ENCODE data around the gene CYP11A1.

CYP11A1 gene

GRCh38 chr15:74295800-74296199 lies 71.6 kb downstream of the CYP11A1 start:
- no peak overlapping the region for H3K9ac ChIP-seq (ENCODE audit: low read length)
- no peak overlapping the region for H2BK12ac ChIP-seq (ENCODE audit: low read length)
- no peak overlapping the region for H4K8ac ChIP-seq (ENCODE audit: low read depth, low read length)
- peaks cover 3% of the 10 kb centered on the region in 2 experiments for H3K4me1 ChIP-seq (ENCODE audit: control insufficient read depth in 1 of 2, insufficient read depth in 2 of 2, low read length in 2 of 2)
- H3K23ac ChIP-seq (ENCODE audit: low read length) = no peak overlapping the region
- no CpG with 5 or more reads among the region's 6 CpGs for WGBS (ENCODE audit: extremely low coverage, insufficient coverage, insufficient read length)
- no peak overlapping the region for H3K4me2 ChIP-seq (ENCODE audit: low read length)
- H3K79me2 ChIP-seq (ENCODE audit: control insufficient read depth, insufficient read depth, low read length, poor library complexity) = no peaks in the 10 kb centered on the region
- no peak overlapping the region for H3K18ac ChIP-seq (ENCODE audit: low read length)
- no peak overlapping the region for H2BK5ac ChIP-seq (ENCODE audit: low read depth, low read length, poor library complexity)
- peaks cover 5% of the 10 kb centered on the region for H3K9me3 ChIP-seq (ENCODE audit: insufficient read depth, low read depth, low read length)
- H4K12ac ChIP-seq (ENCODE audit: low read depth, low read length) = no peak overlapping the region
- H3K36me3 ChIP-seq (ENCODE audit: control insufficient read depth in 1 of 2, insufficient read depth in 2 of 2, low read length in 2 of 2) = no peaks in the 10 kb centered on the region
- no peak overlapping the region for H3K4ac ChIP-seq (ENCODE audit: low read depth, low read length)
- peak overlapping the region; percentile 12 for H3K4me3 ChIP-seq (ENCODE audit: low read depth, low read length)
- no peak overlapping the region for H3K27ac ChIP-seq (ENCODE audit: low read depth, low read length)
- H2AK5ac ChIP-seq (ENCODE audit: low read length) = no peak overlapping the region
- no peak overlapping the region for H2AFZ ChIP-seq (ENCODE audit: insufficient read depth, low read length, poor library complexity)
- no peak overlapping the region for H3K14ac ChIP-seq (ENCODE audit: low read length)
- peaks cover 2% of the 10 kb centered on the region for H3K27me3 ChIP-seq (ENCODE audit: insufficient read depth, low read length)
- no peaks in the 10 kb centered on the region for H3K79me1 ChIP-seq (ENCODE audit: low read length)
- H4K91ac ChIP-seq (ENCODE audit: low read depth, low read length) = no peak overlapping the region
- DNase-seq = no peak
- no peak overlapping the region for H2BK120ac ChIP-seq (ENCODE audit: insufficient read depth, low read length, poor library complexity)

GRCh38 chr15:74294010-74294409 lies 73.4 kb downstream of the CYP11A1 start:
- Histone ChIP-seq H3K79me2 (ENCODE audit: control insufficient read depth, insufficient read depth, low read length, poor library complexity) (no peaks in the 10 kb centered on the region), H2AK5ac (ENCODE audit: low read length) (no peak overlapping the region), H3K4me1 (ENCODE audit: control insufficient read depth in 1 of 2, insufficient read depth in 2 of 2, low read length in 2 of 2) (peaks cover 3% of the 10 kb centered on the region in 2 experiments), H3K9me3 (ENCODE audit: insufficient read depth, low read depth, low read length) (peaks cover 5% of the 10 kb centered on the region), H2BK5ac (ENCODE audit: low read depth, low read length, poor library complexity) (no peak overlapping the region), H4K91ac (ENCODE audit: low read depth, low read length) (no peak overlapping the region), H3K9ac (ENCODE audit: low read length) (no peak overlapping the region), H3K27ac (ENCODE audit: low read depth, low read length) (no peak overlapping the region), H3K4ac (ENCODE audit: low read depth, low read length) (no peak overlapping the region), H2AFZ (ENCODE audit: insufficient read depth, low read length, poor library complexity) (no peak overlapping the region), H3K4me2 (ENCODE audit: low read length) (no peak overlapping the region), H3K4me3 (ENCODE audit: low read depth, low read length) (no peak overlapping the region), H3K79me1 (ENCODE audit: low read length) (no peaks in the 10 kb centered on the region), H4K8ac (ENCODE audit: low read depth, low read length) (no peak overlapping the region), H3K14ac (ENCODE audit: low read length) (no peak overlapping the region), H3K36me3 (ENCODE audit: control insufficient read depth in 1 of 2, insufficient read depth in 2 of 2, low read length in 2 of 2) (no peaks in the 10 kb centered on the region), H2BK12ac (ENCODE audit: low read length) (no peak overlapping the region), H3K27me3 (ENCODE audit: insufficient read depth, low read length) (no peaks in the 10 kb centered on the region), H4K12ac (ENCODE audit: low read depth, low read length) (no peak overlapping the region), H2BK120ac (ENCODE audit: insufficient read depth, low read length, poor library complexity) (no peak overlapping the region), H3K18ac (ENCODE audit: low read length) (no peak overlapping the region), H3K23ac (ENCODE audit: low read length) (no peak overlapping the region)
- DNase-seq = no peak
- WGBS (ENCODE audit: extremely low coverage, insufficient coverage, insufficient read length) = no CpG with 5 or more reads among the region's 1 CpG

- Histone ChIP-seq H2BK5ac (ENCODE audit: low read depth, low read length, poor library complexity) (no peak overlapping the region), H3K4me1 (ENCODE audit: control insufficient read depth in 1 of 2, insufficient read depth in 2 of 2, low read length in 2 of 2) (peaks cover 3% of the 10 kb centered on the region in 2 experiments), H3K27ac (ENCODE audit: low read depth, low read length) (no peak overlapping the region), H3K14ac (ENCODE audit: low read length) (no peak overlapping the region), H3K9me3 (ENCODE audit: insufficient read depth, low read depth, low read length) (peaks cover 5% of the 10 kb centered on the region), H3K27me3 (ENCODE audit: insufficient read depth, low read length) (no peaks in the 10 kb centered on the region), H3K4ac (ENCODE audit: low read depth, low read length) (no peak overlapping the region), H2BK120ac (ENCODE audit: insufficient read depth, low read length, poor library complexity) (no peak overlapping the region), H3K79me2 (ENCODE audit: control insufficient read depth, insufficient read depth, low read length, poor library complexity) (no peaks in the 10 kb centered on the region), H3K4me3 (ENCODE audit: low read depth, low read length) (no peak overlapping the region), H4K91ac (ENCODE audit: low read depth, low read length) (no peak overlapping the region), H2AK5ac (ENCODE audit: low read length) (no peak overlapping the region), H3K23ac (ENCODE audit: low read length) (no peak overlapping the region), H3K36me3 (ENCODE audit: control insufficient read depth in 1 of 2, insufficient read depth in 2 of 2, low read length in 2 of 2) (no peaks in the 10 kb centered on the region), H3K4me2 (ENCODE audit: low read length) (no peak overlapping the region), H3K9ac (ENCODE audit: low read length) (no peak overlapping the region), H4K8ac (ENCODE audit: low read depth, low read length) (no peak overlapping the region), H3K79me1 (ENCODE audit: low read length) (no peaks in the 10 kb centered on the region), H2AFZ (ENCODE audit: insufficient read depth, low read length, poor library complexity) (no peak overlapping the region), H4K12ac (ENCODE audit: low read depth, low read length) (no peak overlapping the region), H2BK12ac (ENCODE audit: low read length) (no peak overlapping the region), H3K18ac (ENCODE audit: low read length) (no peak overlapping the region)
- no CpG with 5 or more reads among the region's 3 CpGs for WGBS (ENCODE audit: extremely low coverage, insufficient coverage, insufficient read length)
- DNase-seq = no peak
Measured at GRCh38 chr15:74293021-74293810, 74.2 kb downstream of the CYP11A1 start.

GRCh38 chr15:74291101-74292071 lies 76.1 kb downstream of the CYP11A1 start:
- Histone ChIP-seq H3K18ac (ENCODE audit: low read length) (no peak overlapping the region), H4K8ac (ENCODE audit: low read depth, low read length) (no peak overlapping the region), H3K4me1 (ENCODE audit: control insufficient read depth in 1 of 2, insufficient read depth in 2 of 2, low read length in 2 of 2) (no peaks in the 10 kb centered on the region), H4K91ac (ENCODE audit: low read depth, low read length) (no peak overlapping the region), H3K9me3 (ENCODE audit: insufficient read depth, low read depth, low read length) (peaks cover 5% of the 10 kb centered on the region), H3K4me2 (ENCODE audit: low read length) (no peak overlapping the region), H3K27ac (ENCODE audit: low read depth, low read length) (no peak overlapping the region), H3K27me3 (ENCODE audit: insufficient read depth, low read length) (no peaks in the 10 kb centered on the region), H2AFZ (ENCODE audit: insufficient read depth, low read length, poor library complexity) (no peak overlapping the region), H3K4ac (ENCODE audit: low read depth, low read length) (no peak overlapping the region), H3K36me3 (ENCODE audit: control insufficient read depth in 1 of 2, insufficient read depth in 2 of 2, low read length in 2 of 2) (no peaks in the 10 kb centered on the region), H3K9ac (ENCODE audit: low read length) (no peak overlapping the region), H4K12ac (ENCODE audit: low read depth, low read length) (no peak overlapping the region), H2BK5ac (ENCODE audit: low read depth, low read length, poor library complexity) (no peak overlapping the region), H2AK5ac (ENCODE audit: low read length) (no peak overlapping the region), H3K14ac (ENCODE audit: low read length) (no peak overlapping the region), H3K23ac (ENCODE audit: low read length) (no peak overlapping the region), H2BK120ac (ENCODE audit: insufficient read depth, low read length, poor library complexity) (no peak overlapping the region), H3K4me3 (ENCODE audit: low read depth, low read length) (no peak overlapping the region), H2BK12ac (ENCODE audit: low read length) (no peak overlapping the region), H3K79me1 (ENCODE audit: low read length) (no peaks in the 10 kb centered on the region), H3K79me2 (ENCODE audit: control insufficient read depth, insufficient read depth, low read length, poor library complexity) (no peaks in the 10 kb centered on the region)
- DNase-seq = peak; percentile 55 to 78
- no CpG with 5 or more reads among the region's 20 CpGs for WGBS (ENCODE audit: extremely low coverage, insufficient coverage, insufficient read length)

Measured in trophoblast cell (in vitro differentiated cells and primary cell).